ENCODE data around the gene GNRH2. TPM values are rescaled to one million over a fixed set of nuclear protein-coding genes. Genes with fewer than 3 reads are reported as not detected.
A peak's percentile ranks its signal among the peaks of the same experiment; 100 is the strongest.
"Not testable (repeated sequence)": the region's sequence is repeated elsewhere in the genome, so short reads cannot be mapped to it uniquely, and the experiment has no call there.

Gene GNRH2
- total RNA-seq, 1 donor from 2014 or later: 0.37 TPM

DNA sequence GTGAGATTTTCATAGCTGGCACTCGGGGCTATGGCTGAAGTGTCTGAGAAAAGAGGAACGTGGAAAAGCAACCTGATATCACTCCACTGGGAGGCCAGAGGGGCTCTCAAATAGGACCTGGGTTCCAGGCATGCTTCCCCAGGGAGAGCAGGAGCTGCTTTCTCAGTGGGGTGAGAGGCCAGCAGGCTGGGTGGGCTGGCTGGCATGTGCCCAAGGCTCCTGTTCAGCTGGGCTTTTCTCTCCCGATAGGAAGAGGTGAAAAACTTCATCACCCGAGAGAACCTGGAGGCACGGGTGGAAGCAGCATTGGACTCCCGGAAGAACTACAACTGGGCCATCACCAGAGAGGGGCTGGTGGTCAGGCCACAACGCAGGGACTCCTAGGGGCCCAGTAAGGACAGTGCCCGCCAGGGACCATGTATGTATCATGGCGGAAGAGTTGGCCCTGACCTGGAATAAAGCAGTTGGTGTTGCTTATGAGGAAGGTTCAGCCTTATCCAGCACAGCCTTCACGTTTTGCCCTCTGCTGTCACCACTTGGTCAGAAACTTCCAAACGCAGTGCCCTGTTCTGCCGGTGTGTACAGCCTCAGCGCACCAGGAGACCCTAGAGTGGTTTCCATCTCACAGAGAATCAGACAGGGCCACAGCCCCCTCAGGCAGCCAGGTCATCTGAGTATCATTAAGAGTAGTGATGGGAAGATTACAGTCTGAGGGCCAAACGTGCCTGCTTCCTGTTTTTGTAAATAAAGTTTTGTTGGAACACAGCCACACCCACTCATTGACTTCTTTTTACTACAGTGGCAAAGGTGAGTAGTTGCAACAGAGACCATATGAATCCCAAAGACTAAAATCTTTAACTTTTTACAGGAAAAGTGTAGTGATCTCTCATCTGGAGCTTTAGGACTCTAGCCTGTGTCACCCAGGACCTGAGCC is 4.3 kb downstream of the GNRH2 start:
- Histone ChIP-seq H3K9ac (no peak overlapping the region), H2AFZ (replicated peaks) (no peak overlapping the region), H4K20me1 (ENCODE audit: low read depth) (peaks cover 14% of the 10 kb centered on the region), H3K36me3 (peaks cover 7% of the 10 kb centered on the region), H3K4me2 (peak overlapping the region; percentile 91), H3K27me3 (no peaks in the 10 kb centered on the region), H3K4me3 (no peak overlapping the region), H3K27ac (no peak overlapping the region), H3K9me3 (ENCODE audit: low read depth) (no peaks in the 10 kb centered on the region), H3K4me1 (peaks cover 3% of the 10 kb centered on the region), H3K79me2 (ENCODE audit: low read depth) (peaks cover 16% of the 10 kb centered on the region), H3F3A (ENCODE audit: low read depth) (peaks cover 18% of the 10 kb centered on the region)
- peaks cover 5% of the 10 kb centered on the region for H3K27me3 Mint-ChIP-seq (ENCODE audit: insufficient read depth, low read depth)
- H3K9me3 Mint-ChIP-seq: no peaks in the 10 kb centered on the region
- H3K4me1 Mint-ChIP-seq: peaks cover 11% of the 10 kb centered on the region
- TF ChIP-seq EZH2phosphoT487 (IDR thresholded peaks at IDR 0.05) (no peak), EZH2 (IDR thresholded peaks at IDR 0.05) (no peak)
- TF ChIP-seq, protein P1, sequence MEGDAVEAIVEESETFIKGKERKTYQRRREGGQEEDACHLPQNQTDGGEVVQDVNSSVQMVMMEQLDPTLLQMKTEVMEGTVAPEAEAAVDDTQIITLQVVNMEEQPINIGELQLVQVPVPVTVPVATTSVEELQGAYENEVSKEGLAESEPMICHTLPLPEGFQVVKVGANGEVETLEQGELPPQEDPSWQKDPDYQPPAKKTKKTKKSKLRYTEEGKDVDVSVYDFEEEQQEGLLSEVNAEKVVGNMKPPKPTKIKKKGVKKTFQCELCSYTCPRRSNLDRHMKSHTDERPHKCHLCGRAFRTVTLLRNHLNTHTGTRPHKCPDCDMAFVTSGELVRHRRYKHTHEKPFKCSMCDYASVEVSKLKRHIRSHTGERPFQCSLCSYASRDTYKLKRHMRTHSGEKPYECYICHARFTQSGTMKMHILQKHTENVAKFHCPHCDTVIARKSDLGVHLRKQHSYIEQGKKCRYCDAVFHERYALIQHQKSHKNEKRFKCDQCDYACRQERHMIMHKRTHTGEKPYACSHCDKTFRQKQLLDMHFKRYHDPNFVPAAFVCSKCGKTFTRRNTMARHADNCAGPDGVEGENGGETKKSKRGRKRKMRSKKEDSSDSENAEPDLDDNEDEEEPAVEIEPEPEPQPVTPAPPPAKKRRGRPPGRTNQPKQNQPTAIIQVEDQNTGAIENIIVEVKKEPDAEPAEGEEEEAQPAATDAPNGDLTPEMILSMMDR (IDR thresholded peaks at IDR 0.05): no peak
- peaks cover 17% of the 10 kb centered on the region for H3K36me3 Mint-ChIP-seq
- no peak for DNase-seq (ENCODE audit: low spot score)
- H3K27ac Mint-ChIP-seq: no peak overlapping the region
- peak overlapping the region; percentile 91 for H3K4me3 Mint-ChIP-seq

DNA sequence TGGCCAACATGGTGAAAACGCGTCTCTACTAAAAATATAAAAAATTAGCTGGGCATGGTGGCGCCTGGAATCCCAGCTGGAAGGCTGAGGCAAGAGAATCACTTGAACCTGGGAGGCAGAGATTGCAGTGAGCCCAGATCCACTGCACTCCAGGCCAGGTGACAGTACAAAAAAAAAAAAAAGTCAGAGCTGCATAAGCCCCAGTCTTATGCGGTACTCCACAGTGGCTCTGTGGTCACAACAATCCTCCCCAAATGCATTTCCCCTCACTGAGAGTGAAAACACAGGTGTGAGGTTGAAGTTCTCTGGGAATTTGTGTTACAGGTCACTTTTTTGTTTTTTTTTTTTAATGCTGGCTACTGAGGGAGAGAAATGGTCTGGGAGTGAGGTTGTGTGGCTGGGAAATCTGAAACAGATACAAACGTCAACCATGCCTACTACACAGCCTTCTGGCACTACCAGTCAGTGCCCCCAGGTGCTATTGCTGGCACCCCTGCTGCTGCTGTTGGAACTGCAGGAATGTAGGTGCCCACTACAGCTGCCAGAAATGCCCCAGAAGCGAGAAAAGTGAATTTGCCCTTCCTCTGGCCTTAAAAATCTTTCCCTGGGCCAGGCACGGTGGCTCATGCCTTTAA is 8.1 kb downstream of the GNRH2 start:
- Mint-ChIP-seq H3K9me3 (no peaks in the 10 kb centered on the region), H3K36me3 (peaks cover 15% of the 10 kb centered on the region), H3K27me3 (ENCODE audit: insufficient read depth, low read depth) (peaks cover 2% of the 10 kb centered on the region), H3K4me1 (peaks cover 6% of the 10 kb centered on the region), H3K4me3 (no peak overlapping the region), H3K27ac (no peak overlapping the region)
- no peak for DNase-seq (ENCODE audit: low spot score)
- no peaks in the 10 kb centered on the region for H3K27me3 ChIP-seq
- H3K27ac ChIP-seq: no peak overlapping the region
- H3F3A ChIP-seq (ENCODE audit: low read depth): peaks cover 11% of the 10 kb centered on the region
- no peaks in the 10 kb centered on the region for H3K4me1 ChIP-seq
- no peaks in the 10 kb centered on the region for H3K9me3 ChIP-seq (ENCODE audit: low read depth)
- H3K4me3 ChIP-seq: no peak overlapping the region
- H3K4me2 ChIP-seq: no peak overlapping the region
- H2AFZ ChIP-seq (replicated peaks): no peak overlapping the region
- H3K79me2 ChIP-seq (ENCODE audit: low read depth): peaks cover 12% of the 10 kb centered on the region
- peaks cover 7% of the 10 kb centered on the region for H3K36me3 ChIP-seq
- TF ChIP-seq, protein P1 (IDR thresholded peaks at IDR 0.05): no peak
- TF ChIP-seq EZH2phosphoT487 (IDR thresholded peaks at IDR 0.05): no peak
- no peak for TF ChIP-seq EZH2 (IDR thresholded peaks at IDR 0.05)
- H4K20me1 ChIP-seq (ENCODE audit: low read depth): peaks cover 14% of the 10 kb centered on the region
- no peak overlapping the region for H3K9ac ChIP-seq

DNA sequence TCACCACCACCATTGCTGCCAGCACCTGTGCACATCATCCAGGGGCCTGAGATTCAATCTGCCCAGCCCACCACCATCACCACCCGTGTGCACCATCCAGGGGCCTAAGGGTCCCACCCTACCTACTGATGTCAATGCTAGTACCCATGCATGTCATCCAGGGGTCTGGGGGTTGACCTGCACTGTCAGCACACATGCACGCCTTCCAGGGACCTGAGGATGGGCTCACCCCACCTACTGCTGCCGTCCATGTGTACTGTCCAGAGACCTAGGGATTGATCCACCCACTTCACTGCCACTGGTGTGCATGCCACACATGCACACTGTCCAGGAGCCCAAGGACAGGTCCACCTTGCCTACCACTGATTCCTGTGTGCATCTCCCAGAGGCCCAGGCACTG is 16.1 kb downstream of the GNRH2 start:
- H3K36me3 Mint-ChIP-seq: no peaks in the 10 kb centered on the region
- H3K9me3 Mint-ChIP-seq: peaks cover 3% of the 10 kb centered on the region
- no peak overlapping the region for H3K27ac Mint-ChIP-seq
- Histone ChIP-seq H3K27ac (no peak overlapping the region), H3K4me2 (no peak overlapping the region), H3K9me3 (ENCODE audit: low read depth) (no peaks in the 10 kb centered on the region), H3K9ac (no peak overlapping the region), H3K4me1 (no peaks in the 10 kb centered on the region), H3K4me3 (no peak overlapping the region), H4K20me1 (ENCODE audit: low read depth) (no peaks in the 10 kb centered on the region), H3K79me2 (ENCODE audit: low read depth) (no peaks in the 10 kb centered on the region), H3K27me3 (no peaks in the 10 kb centered on the region), H3F3A (ENCODE audit: low read depth) (no peaks in the 10 kb centered on the region), H2AFZ (replicated peaks) (no peak overlapping the region), H3K36me3 (no peaks in the 10 kb centered on the region)
- no peak for DNase-seq (ENCODE audit: low spot score)
- H3K27me3 Mint-ChIP-seq (ENCODE audit: insufficient read depth, low read depth): peaks cover 4% of the 10 kb centered on the region
- TF ChIP-seq EZH2 (IDR thresholded peaks at IDR 0.05): no peak
- no peak for TF ChIP-seq EZH2phosphoT487 (IDR thresholded peaks at IDR 0.05)
- TF ChIP-seq, protein P1 (IDR thresholded peaks at IDR 0.05): no peak
- no peaks in the 10 kb centered on the region for H3K4me1 Mint-ChIP-seq
- H3K4me3 Mint-ChIP-seq: no peak overlapping the region

DNA sequence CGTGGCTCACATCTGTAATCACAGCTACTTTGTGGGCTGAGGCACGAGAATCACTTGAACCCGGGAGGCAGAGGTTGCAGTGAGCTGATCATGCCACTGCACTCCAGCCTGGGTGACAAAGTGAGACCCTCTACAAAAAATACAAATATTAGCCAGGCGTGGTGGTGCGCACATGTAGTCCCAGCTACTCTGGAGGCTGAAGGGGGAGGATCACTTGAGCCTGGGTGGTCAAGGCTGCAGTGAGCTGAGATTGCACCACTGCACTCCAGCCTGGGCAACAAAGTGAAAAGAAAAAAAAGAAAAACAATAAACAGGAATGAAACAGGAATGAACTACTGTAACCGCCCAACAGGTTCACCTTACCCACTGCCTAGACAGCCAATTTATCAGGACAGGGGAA is 20.7 kb downstream of the GNRH2 start:
- H3K4me3 ChIP-seq; H3F3A ChIP-seq (ENCODE audit: low read depth); H3K4me1 Mint-ChIP-seq; H3K9me3 ChIP-seq (ENCODE audit: low read depth); H3K4me2 ChIP-seq; H3K79me2 ChIP-seq (ENCODE audit: low read depth); H2AFZ ChIP-seq (replicated peaks); H4K20me1 ChIP-seq (ENCODE audit: low read depth); H3K4me1 ChIP-seq; H3K27me3 Mint-ChIP-seq (ENCODE audit: insufficient read depth, low read depth); H3K4me3 Mint-ChIP-seq; H3K9me3 Mint-ChIP-seq; H3K27ac ChIP-seq; H3K9ac ChIP-seq; H3K36me3 ChIP-seq; H3K36me3 Mint-ChIP-seq; H3K27me3 ChIP-seq; H3K27ac Mint-ChIP-seq; DNase-seq (ENCODE audit: low spot score): not testable (repeated sequence)

All from neural progenitor cell (in vitro differentiated cells).